H1 (cell line): ENCODE measurements around the gene OR12D2. TPM values are rescaled to one million over a fixed set of nuclear protein-coding genes. Genes with fewer than 3 reads are reported as not detected.

Source experiments
- CHD7 ChIP-seq: fragments of 300-600 bp; sonication (generic); IDR thresholded peaks from 2 replicates; pipeline ENCODE4 v1.7.1; 2012; ENCODE audit warnings: low read length, moderate library complexity, mild to moderate bottlenecking, inconsistent platforms; ENCODE audit not compliant: insufficient replicate concordance
- GABPA ChIP-seq: IDR thresholded peaks from 2 replicates; pipeline ENCODE4 v1.6.1; 2011; ENCODE audit warnings: mild to moderate bottlenecking, low read length, moderate library complexity, borderline replicate concordance; ENCODE audit not compliant: insufficient read depth
- JUND ChIP-seq: IDR thresholded peaks from 2 replicates; pipeline ENCODE4 v1.6.1; 2011; ENCODE audit warnings: mild to moderate bottlenecking, improper control_type of control experiment, low read length
- KDM5A ChIP-seq: fragments of 200-600 bp; IDR thresholded peaks from 2 replicates; pipeline ENCODE4 v1.7.1; 2012; ENCODE audit warnings: mild to moderate bottlenecking, low read length, inconsistent platforms, mixed read lengths
- NANOG ChIP-seq: IDR thresholded peaks from 2 replicates; pipeline ENCODE4 v1.6.1; 2011; ENCODE audit warnings: low read length, low read depth, mild to moderate bottlenecking, inconsistent platforms; ENCODE audit not compliant: insufficient read depth, poor library complexity, severe bottlenecking
- NRF1 ChIP-seq: IDR thresholded peaks from 2 replicates; pipeline ENCODE4 v1.6.1; 2011; ENCODE audit warnings: mild to moderate bottlenecking, low read depth, low read length, improper control_type of control experiment
- SUZ12 ChIP-seq: fragments of 200-600 bp; sonication (generic); IDR thresholded peaks from 2 replicates; pipeline ENCODE4 v1.6.1; 2012; ENCODE audit warnings: mild to moderate bottlenecking, inconsistent platforms, low read length, moderate library complexity, mixed read lengths
- TEAD4 ChIP-seq: IDR thresholded peaks from 2 replicates; pipeline ENCODE4 v1.6.1; 2012; ENCODE audit warnings: low read depth, low read length, inconsistent platforms, mixed read lengths
- polyA plus RNA-seq, 7 experiments: library from polyadenylated mRNA; depleted of rRNA in 3 of 7; stranded (reverse) in 5 of 7; unstranded in 2 of 7; fragments of >200 nt in 5 of 7; fragments of 200-250 nt in 2 of 7; gene quantifications; 1 replicate in 5 of 7; 2 replicates in 1 of 7; 4 replicates in 1 of 7; pipeline versions ENCODE4 v1.2.1 to v1.2.3, GENCODE V29; 2011 to 2013; ENCODE audit warnings: missing spikeins in 2 of 7, mixed read lengths in 2 of 7
- total RNA-seq: library from RNA; stranded (reverse); fragmentation: NEBNext Ultra II Directional; extraction: Animal tissue kit (Norgen Biotek cat#: 25700); gene quantifications from 2 replicates; pipeline ENCODE4 v1.2.1, GENCODE V29; 2021
- TF ChIP-seq, protein P1 (sequence below), 3 experiments: IDR thresholded peaks; 1 replicate in 2 of 3; 2 replicates in 1 of 3; pipeline versions ENCODE4 v1.5.1 to v1.6.1; 2011; ENCODE audit warnings: low read length in 3 of 3, mild to moderate bottlenecking in 3 of 3, inconsistent platforms in 2 of 3, low read depth in 1 of 3, moderate library complexity in 1 of 3; ENCODE audit not compliant: insufficient read depth in 1 of 3; ENCODE audit errors: control extremely low read depth in 1 of 3

Gene OR12D2
- total and polyA plus RNA-seq, 2 of the 8 experiments (the other 6 are each of a cell fraction or from before 2014, with no cell fraction given): not detected

GRCh38 chr6:29403801-29404200, 8.4 kb downstream of the OR12D2 start (continued):
- TF ChIP-seq CHD7 (no peak), NANOG (no peak), SUZ12 (no peak), JUND (no peak), TEAD4 (no peak), NRF1 (no peak), KDM5A (no peak), GABPA (no peak)
- TF ChIP-seq, protein P1, sequence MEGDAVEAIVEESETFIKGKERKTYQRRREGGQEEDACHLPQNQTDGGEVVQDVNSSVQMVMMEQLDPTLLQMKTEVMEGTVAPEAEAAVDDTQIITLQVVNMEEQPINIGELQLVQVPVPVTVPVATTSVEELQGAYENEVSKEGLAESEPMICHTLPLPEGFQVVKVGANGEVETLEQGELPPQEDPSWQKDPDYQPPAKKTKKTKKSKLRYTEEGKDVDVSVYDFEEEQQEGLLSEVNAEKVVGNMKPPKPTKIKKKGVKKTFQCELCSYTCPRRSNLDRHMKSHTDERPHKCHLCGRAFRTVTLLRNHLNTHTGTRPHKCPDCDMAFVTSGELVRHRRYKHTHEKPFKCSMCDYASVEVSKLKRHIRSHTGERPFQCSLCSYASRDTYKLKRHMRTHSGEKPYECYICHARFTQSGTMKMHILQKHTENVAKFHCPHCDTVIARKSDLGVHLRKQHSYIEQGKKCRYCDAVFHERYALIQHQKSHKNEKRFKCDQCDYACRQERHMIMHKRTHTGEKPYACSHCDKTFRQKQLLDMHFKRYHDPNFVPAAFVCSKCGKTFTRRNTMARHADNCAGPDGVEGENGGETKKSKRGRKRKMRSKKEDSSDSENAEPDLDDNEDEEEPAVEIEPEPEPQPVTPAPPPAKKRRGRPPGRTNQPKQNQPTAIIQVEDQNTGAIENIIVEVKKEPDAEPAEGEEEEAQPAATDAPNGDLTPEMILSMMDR (IDR thresholded peaks at IDR 0.05; ENCODE audit: control extremely low read depth in 1 of 3, insufficient read depth in 1 of 3, low read depth in 1 of 3, low read length in 3 of 3): no peak
